SKM-1 (cell line): ENCODE data around the gene RAB15.

Source experiments
- DNase-seq: peaks from one replicate; lab custom pipeline; 2025; ENCODE audit not compliant: unreplicated experiment; lab: John Stamatoyannopoulos, UW

RAB15 gene

DNA sequence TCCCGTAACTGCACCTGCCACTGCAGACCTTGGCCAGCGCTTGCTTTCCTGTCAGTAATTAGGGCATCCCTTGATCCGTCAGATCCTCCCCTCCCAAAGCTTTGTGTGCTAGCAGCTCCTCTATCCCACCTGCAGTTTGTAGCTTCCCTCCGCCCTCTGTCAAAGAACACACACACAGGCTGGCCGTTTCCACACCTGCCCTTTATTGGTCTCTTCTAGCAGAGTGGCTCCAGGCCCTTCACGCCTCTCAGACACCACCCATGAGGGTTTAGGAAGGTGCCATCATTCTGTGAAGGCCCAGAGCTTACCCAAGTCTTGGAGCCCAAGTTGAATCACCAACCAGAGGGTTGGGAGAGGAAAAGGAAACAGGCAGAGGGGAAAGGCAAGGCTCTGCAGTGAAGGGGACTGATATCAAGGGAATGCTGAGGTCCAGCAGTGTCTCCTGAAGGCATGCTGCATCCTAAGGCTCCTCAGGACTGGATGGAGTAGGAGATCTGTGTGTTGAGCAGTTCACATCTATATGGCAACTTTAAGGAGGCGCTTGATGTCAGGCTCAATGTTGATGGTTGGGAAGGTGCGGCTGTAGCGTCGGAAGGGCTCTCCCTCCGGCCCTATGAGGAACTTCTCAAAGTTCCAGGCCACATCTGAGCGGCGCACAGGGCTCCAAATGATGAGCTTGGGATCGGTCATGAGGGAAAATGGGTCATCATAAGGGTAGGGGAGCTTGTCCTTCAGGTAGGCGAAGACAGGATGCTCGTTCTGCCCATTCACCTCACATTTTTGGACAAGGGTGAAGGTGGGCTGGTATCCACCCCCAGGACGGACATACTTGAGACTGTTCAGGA, 32.9 kb downstream of the RAB15 start:
- DNase-seq, result no peak

DNA sequence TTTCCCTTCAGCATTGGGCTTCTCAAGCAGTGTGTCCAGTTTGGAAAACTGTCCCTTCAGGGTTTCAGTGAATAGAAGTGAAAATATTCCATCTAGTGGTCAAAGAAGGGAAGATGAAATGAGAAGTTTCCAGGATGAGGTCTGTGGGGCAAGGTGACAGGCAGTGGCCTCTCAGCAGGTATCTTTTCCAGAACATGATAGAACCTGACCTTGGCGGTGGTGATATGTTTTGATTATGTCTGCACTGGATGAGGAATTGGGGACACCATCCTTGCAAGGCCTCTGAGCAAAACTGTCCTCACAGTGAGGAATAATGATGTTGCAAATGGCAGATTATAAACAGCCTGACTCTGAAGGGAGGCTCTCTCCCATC, 34.3 kb downstream of the RAB15 start:
- no peak for DNase-seq

DNA sequence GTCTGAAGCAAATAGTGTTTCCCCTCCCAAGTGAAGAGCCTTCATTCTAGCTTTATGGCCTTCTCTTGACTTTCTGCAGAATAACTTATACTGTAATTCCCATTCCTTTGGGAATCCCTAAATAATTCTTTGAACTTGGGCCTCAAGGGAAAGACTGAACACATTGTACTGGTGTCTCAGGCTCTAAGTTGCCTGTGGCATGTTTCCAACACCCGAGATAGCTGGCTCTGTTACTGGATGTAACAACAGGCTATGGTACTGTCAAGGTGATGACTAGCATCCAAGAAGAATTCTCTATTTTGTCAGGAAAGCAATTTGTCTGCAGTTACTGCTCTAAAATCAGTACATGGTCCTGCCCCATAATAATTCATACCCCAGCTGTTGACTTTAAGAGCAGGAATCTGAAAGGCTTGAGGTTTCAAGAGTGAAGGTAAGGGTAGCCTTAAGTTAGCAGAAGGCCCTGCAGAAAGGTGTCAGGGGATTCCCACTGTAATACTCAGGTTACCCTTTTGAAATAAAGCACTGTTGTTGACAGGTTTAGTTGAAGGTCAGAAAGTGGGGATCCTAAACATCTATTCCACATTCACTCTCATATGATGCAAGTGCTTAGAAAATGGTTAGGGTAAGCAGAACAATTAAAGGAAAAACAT, 34.8 kb downstream of the RAB15 start:
- DNase-seq, result no peak

DNA sequence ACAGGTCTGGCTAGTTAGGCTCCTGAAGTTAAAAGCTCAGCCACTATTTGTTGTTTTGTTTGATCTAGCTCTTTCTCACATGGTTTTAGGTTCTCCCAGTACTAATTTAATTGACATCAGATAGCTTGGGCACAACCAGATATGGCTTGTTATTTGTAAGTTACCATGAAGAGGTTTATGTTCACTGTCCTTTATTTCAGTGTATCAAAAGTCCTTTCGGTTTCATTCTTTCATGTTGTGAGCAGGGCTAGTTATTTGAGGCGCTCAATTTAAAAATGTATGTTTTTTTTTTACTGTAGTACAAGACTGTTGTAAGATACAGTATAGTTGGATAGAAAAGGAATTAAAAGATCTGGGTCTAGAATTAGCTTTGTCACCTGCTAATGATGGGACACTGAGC, 36.6 kb downstream of the RAB15 start:
- DNase-seq, result no peak

DNA sequence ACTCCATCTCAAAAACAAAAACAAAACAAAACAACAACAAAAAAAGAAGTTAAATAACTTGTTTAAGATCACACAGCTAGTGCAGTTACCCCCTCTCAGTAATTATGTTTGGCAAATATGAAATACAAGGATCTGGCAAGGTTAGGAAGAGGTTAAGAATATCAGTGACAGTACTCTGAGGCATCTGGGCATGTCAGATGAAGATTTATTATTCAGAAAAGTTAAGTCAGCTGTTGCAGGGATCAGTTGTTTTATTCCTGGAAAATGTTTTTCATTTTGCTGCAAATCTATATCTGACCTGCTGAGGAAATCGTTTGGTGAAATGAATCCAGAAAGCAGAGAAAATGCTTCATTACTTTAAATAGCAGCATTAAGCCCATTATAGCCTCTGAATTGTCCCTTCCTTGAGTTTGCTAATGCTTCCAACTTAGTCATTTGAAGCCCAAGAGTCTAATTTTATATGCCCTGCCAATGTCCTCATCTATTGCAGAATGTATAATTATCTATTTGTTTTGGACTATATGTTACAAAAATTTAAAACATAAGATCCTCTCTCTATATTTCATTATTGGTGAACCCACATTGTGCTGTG, 37.7 kb downstream of the RAB15 start:
- DNase-seq, result no peak

DNA sequence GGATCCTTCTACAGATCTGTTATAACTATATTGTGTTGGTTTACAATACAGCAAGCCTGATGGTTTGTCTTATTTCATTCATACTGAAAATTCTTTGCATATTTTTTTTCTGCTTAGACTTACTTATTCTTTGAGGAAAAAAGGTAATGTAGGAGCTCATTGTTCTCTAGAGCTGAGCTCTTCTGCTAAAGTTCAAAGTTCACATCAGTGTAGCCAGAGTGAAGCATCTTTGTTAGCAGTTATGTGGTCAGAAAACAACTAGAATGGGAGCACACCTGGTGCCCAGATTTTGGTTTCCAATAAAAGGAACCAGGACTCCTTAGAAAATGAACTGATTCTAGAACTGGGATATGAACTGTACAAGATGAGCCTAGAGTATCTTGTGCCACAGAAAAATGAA, 39.9 kb downstream of the RAB15 start:
- DNase-seq, result no peak

DNA sequence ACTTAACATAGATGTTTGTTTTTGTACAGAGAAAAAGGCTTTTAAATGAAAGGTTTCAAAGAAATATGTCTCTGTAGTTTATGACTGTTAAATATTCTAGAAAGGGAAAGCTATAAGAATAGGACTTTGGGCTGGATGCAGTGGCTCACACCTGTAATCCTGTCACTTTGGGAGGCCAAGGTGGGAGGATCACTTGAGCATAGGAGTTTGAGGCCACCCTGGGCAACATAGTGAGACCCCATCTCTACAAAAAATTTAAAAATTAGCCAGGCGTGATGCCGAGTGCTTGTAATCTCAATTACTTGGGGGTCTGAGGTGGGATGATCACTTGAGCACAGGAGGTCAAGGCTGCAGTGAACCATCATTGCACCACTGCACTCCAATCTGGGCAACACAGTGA, 41.0 kb downstream of the RAB15 start:
- DNase-seq, result no peak

DNA sequence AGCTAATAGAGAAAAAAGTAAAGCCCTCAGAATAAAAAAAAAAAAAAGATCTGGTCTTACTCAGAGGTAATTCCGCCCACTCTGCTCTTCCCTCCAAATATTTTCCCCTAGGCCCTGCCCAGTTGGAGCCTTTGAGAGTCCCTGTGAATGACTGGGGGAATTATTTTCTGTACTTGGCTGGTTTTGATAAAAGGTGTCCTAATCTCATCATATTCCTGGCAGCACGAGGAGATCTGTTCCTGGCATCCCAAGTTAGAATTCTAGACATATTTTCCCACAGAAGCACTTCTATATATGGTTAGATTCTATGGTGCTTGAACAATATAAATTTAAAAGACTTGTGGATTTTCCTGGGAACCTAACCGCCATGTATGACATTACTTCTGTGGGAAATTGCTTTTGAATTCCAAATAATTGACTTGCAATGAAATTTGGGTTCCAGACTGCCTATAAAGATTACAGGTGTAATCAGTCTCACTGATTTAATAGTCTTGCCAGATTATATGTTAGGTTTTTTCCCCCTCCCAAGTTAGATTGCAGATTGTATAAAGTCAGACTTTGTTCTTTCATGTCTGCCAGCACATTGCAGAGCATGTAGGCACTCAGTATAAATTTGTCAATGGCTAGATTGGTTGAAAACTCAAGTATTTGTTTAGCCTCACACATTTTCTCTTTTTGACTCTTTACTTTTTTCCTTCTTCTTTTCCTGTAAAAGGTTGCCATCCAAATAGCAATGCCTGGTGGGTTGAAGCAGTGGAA, 41.9 kb downstream of the RAB15 start:
- no peak for DNase-seq

DNA sequence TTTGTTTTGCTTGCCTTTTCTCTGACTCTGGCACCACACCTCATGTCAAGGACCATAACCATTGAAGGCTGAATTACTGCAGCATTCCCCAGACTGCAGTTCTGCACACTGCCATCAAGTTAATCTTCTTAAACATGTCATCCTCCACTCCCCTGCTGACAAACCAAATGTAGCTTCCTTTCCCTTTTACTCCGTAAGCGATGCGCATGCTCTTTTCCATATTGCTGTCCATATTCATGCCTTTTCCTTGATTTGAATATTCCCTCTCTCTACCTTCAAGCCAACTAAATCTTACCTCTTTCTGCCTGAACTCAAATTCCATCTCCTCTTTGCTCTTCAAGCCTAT, 43.1 kb downstream of the RAB15 start:
- DNase-seq, result no peak

DNA sequence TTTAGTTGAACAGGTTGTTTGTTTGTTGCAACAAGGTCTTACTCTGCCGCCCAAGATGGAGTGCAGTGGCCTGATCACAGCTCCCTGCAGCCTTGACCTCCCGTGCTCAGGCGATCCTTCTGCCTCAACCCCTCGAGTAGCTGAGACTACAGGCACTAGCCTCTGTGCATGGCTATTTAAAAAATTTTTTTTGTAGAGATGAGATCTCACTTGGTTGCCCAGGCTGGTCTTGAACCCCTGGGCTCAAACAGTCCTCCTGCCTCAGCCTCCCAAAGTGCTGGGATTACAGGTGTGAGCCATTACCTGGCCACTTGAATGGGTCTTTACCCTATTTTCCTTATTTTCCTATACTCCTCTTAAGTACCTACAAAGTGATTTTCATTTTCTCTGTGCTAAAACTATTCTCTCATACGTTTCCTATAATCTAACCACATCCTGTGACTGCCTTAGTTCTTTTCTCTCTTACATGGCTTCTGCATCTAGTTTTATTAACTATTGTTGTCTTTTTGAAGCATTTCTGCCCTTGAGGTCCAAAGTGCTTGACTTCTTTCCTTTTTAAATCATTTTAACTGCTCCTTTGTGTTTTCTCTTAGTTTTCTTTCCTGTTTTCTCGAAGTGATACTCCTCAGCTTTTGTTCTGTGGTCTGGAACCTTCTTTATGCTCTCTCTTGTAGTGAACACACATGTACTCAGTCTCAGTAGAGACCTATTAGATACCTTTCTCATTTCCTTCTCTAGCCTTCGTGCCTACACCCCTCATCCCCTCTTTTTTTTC, 43.7 kb downstream of the RAB15 start:
- DNase-seq, result no peak

DNA sequence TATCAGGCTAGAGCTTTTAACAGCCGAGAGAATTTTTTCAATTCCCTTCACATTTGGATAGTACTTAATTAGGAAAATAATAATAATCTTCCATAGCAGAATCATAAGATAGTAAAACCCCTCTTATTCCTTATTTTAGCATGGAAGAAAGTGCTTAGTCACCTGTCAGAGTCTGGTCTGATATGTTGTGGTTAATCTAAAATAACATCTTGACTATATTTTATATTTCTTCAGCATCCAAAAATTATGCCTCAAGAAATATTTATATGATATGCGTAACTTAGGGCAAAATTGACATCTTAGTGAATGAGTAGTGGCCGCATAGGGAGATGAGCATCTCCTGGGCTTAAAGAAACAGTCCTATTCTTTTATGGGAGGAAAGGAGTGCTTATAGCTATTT, 45.1 kb downstream of the RAB15 start:
- no peak for DNase-seq

DNA sequence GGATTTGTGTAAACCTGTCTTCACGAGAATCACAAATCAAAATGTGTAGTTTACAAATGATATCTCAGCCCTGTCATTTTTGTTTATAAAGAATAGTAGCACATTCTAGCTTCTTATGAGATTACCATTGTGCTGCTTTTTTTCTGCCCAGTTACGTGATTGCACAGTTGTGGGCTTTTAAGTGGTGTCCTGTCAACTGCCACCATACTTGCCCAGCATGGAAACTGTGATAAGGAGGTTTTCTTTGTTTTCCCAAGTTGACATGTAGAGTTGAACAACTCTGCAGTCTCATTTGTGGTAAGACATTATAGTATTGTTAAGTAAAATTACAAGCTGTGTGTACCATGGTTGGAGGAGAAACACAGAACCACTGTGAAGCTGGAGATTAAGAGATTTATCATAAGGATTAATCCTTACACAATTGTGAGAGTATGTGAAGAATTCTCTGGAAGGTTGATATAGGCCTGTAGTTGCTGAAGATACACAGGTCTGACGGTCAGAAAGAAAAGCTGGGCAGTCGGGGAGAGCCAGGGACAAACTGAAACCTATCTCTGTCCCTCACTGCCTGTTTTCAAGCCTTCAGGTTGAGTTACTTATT, 45.6 kb downstream of the RAB15 start:
- no peak for DNase-seq

DNA sequence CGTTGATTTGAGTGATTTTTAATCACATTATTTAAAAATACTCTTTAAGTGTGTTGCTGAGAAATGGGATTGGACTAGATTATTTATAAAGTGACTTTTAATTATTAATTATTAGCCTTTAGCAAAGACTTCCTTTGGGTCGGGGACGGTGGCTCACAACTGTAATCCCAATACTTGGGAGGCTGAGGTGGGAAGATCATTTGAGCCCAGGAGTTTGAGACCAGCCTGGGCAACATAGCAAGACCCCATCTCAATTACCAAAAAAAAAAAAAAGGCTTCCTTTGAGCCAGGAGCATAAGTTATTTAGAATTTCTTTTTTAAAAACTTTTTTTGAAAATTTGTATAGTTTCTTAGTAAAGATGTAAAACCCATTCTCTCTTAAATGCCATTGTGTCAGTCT, 49.1 kb downstream of the RAB15 start:
- DNase-seq, result no peak

DNA sequence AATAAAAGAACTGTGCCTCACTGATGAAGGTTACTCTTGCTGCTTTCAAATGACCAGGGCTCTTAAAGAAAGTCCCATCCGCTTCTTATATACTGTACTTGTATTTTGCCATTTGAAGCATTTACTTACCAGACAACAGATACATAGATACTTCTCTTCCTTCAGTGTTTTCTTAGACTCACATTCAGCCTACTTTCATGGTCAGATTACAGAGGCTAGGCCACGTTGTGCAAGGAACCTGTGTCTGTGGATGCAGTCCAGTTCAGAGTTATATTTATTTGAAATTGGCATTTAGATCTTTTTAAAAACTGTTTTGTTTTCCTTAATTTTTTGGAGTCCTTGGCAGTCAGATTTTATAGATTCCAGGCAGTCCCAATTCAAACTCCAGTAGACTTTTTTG, 51.7 kb downstream of the RAB15 start:
- no peak for DNase-seq

DNA sequence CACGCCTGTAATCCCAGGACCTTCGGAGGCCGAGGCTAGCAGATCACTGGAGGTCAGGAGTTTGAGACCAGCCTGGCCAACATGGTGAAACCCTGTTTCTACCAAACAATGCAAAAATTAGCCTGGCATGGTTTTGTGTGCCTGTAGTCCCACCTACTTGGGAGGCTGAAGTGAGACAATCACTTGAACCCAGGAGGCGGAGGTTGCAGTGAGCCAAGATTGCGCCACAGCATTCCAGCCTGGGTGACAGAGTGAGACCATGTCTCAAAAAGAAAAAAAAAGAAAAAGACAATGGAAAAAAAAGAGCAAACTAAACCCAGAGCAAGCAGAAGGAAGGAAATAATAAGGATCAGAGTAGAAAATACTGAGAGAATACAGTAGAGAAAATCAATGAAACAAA, 52.5 kb downstream of the RAB15 start:
- no peak for DNase-seq

DNA sequence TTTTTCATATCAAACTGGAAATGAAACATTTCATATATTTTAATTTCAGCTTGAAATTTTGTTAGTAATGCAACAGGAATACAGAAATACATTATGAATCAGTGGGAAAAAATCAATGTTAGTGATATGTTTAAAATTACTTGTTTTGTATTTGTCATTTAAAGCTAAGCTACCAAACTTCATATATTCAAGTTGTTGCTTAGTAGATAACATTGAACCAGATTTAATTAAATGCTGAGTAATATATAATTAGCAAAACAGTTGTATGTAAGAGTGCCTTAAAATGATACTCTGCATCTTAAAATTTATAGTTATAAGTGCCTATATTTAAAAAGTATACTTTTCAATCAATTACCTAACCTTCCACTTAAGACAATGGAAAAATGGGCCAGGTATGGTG, 52.9 kb downstream of the RAB15 start:
- DNase-seq, result no peak

DNA sequence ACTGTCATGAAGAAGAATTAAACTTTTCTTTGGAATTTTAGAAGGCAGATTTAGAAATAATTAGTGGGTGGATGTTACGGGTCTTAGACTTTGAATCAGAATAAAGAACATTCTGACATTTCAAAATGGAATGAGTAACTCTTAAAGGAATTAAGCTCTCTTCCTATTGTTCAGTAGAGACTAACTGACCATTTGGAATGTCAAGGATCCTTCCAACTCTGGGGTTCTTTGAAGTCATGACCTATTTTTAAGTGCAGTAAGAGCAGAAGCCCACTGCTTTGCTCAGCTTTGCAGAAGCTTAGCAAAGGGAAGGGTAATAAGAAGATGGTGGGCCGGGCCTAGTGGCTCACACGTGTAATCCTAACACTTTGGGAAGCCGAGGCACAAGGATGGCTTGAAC, 53.9 kb downstream of the RAB15 start:
- no peak for DNase-seq

DNA sequence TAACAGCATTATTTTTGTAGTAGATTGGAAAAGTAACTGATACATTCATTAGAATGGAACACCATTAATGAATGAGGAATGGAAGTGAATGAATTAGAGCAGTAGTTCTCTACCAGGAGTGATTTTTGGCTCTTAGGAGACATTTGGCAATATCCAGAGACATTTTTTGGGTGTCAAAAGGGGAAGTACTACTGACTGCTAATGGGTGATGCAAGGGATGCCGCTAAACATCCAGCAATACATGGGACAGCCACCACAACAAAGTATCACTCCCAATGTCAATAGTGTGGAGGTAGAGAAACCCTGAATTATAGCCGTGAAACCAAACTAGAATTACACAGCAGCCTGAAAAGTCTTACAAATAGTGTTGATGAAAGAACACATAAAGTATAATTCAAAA, 56.3 kb downstream of the RAB15 start:
- DNase-seq, result peak; percentile 11

DNA sequence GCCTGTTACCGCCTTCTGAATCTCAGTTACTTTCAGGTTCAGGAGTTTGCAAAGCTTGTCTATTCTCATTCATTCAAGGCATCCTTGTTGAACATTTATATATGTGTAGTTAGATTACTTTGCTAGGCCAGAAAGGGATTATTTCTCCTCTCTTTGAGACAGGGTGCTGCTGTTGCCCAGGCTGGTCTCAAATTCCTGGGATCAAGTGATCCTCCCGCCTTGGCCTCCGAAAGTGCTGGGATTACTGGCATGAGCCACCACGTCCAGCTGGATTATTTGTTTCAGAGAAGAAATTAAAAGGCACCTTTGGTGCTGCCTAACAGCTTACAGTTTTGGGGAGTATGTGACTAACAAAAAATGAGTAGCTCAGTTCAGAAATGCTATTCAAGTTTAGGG, 57.1 kb downstream of the RAB15 start:
- no peak for DNase-seq

DNA sequence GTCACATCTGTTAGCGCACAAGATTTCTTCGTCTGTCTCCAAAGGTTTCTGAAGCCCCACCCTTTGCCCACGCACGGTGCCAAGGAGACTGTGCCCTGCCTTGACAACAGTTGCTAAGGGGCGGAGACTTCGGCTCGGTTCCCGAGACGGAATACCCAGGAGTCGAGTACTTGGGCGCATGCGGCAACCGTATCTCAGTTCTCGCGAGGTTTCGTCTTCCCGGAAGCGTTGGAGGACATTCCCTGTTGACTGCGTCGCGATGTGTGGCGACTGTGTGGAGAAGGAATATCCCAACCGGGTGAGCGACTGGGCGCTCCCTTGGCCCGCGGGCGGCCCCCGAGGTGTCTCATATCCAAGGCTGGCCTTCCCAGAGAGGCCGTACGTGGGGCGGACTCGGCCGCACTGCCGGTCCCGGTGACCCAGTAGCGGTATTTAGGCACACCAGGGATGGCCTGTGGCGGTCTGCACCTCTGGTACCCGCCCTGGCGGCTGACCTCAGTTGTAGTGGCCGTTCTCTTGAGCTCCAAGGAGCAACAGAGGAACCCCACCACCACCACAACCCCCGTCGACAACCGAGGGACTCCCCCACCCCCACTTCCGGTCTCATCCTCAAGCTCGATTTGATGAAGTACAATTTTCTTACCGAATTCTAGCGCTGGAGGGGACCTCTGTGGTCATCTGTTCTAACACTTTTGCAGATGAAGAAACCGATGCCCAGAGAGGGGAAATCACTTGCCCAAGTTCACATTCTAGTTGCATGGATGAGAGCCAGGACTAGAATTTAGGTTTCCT, 57.7 kb downstream of the RAB15 start, which contains the start of gene CHURC1:
Gene CHURC1 (plus strand): TSS at position 219 of the 792 bp plus-strand sequence. CDS start 41 bp downstream, at position 260.
- peak; percentile 28 for DNase-seq
